Adrenal gland (tissue), 12 donors: ENCODE measurements around the gene RCL1. TPM values are rescaled to one million over a fixed set of nuclear protein-coding genes. Genes with fewer than 3 reads are reported as not detected.

ENCODE experiments used
- DNase-seq, 7 donors: peaks; one replicate each; pipeline ENCODE4 v3.0.0-alpha.2; 2019 to 2020
- H3K27ac ChIP-seq, 5 donors: fragments of 200-600 bp; sonication (generic) in 4 of 5; 1 replicate in 3 of 5; 2 replicates in 2 of 5; pipeline versions ENCODE4 v1.5.1 to v1.8.0; 2016 to 2020; ENCODE audit warnings: mild to moderate bottlenecking in 1 of 5
- H3K27me3 ChIP-seq: fragments of 200-600 bp; 2 replicates; pipeline ENCODE4 v1.8.0; 2021
- H3K36me3 ChIP-seq, 2 donors: fragments of 200-600 bp; replicated peaks in 1 of 2; 1 replicate in 1 of 2; 2 replicates in 1 of 2; pipeline versions ENCODE4 v1.5.1 to v1.8.0; 2018 to 2022
- H3K4me1 ChIP-seq, 2 donors: fragments of 200-600 bp; replicated peaks in 1 of 2; 1 replicate in 1 of 2; 2 replicates in 1 of 2; pipeline versions ENCODE4 v1.5.1 to v1.8.0; 2018 to 2021
- H3K4me3 ChIP-seq, 4 donors: fragments of 200-600 bp; sonication (generic) in 3 of 4; one replicate each; pipeline ENCODE4 v1.5.1; 2016 to 2018
- H3K9me3 ChIP-seq, 3 donors: fragments of 200-600 bp; sonication (generic) in 1 of 3; replicated peaks in 1 of 3; 1 replicate in 2 of 3; 2 replicates in 1 of 3; pipeline versions ENCODE4 v1.5.1 to v1.8.0; 2016 to 2021
- POLR2A ChIP-seq, 2 donors: fragments of 450-650 bp; IDR thresholded peaks; one replicate each; pipeline ENCODE4 v1.6.1; 2017; ENCODE audit warnings: antibody characterized with exemption in 2 of 2, mild to moderate bottlenecking in 2 of 2, moderate library complexity in 1 of 2
- WGBS, 4 donors: extraction: QIAGEN DNeasy Blood & Tissue Kit in 2 of 4; methylation state at CpG; one replicate each; pipeline versions ENCODE4 v1.1.5 to v1.1.7; 2013 to 2017; 5-methylcytosine and 5-hydroxymethylcytosine counted together
- intact Hi-C, 2 donors: fragments of 100-400 bp; cut with DNase I; formaldehyde crosslinking; loops; one replicate each; pipeline versions ENCODE4 v1.14.1 to v1.15.0; 2022 to 2023
- polyA plus RNA-seq, 3 donors: library from polyadenylated mRNA; stranded (reverse); fragments of 200-250 nt in 2 of 3; fragments of 350-450 nt in 1 of 3; fragmentation: Illumina TruSeq in 1 of 3; extraction: RNeasy Lipid Tissue Mini Kit (QIAGEN cat#74804) in 1 of 3; gene quantifications; one replicate each; pipeline ENCODE4 v1.2.3, GENCODE V29; 2013 to 2014
- total RNA-seq, 9 donors: library from RNA; depleted of rRNA in 4 of 9; stranded (reverse); fragments of >200 nt in 4 of 9; fragments of 120-200 nt in 1 of 9; fragmentation: NEBNext Ultra II Directional in 1 of 9; extraction: Animal tissue kit (Norgen Biotek cat#: 25700) in 1 of 9; gene quantifications; one replicate each; pipeline versions ENCODE4 v1.1.0 to v1.2.4, GENCODE V29; 2013 to 2023
- TF ChIP-seq, protein P1 (sequence below), 6 experiments: fragments of 450-650 bp in 4 of 6; fragments of 200-600 bp in 2 of 6; sonication (generic) in 1 of 6; IDR thresholded peaks; 1 replicate in 5 of 6; 2 replicates in 1 of 6; pipeline versions ENCODE4 v1.5.1 to v1.8.0; 2016 to 2021; ENCODE audit warnings: antibody characterized with exemption in 6 of 6, mild to moderate bottlenecking in 2 of 6, moderate library complexity in 1 of 6
- donor health status: healthy with polysubstance abuse.
- donor health status: Bipolar disorder and iron deficiency.
- donor health status: DM: yes; HTN: yes; CAD: no.
- donor health status: DM: no; HTN: no; CAD: no.
- donor health status: DM: no; HTN: no; CAD: no.
- donor health status: DM: yes; HTN: yes; CAD: no.

RCL1 gene
- total and polyA plus RNA-seq, 12 donors = 15.4 to 33.4 (median 22.6) TPM

- WGBS, 4 donors = 65 to 76% (median 70%) methylated on average over 2 of the region's 2 CpGs
- Histone ChIP-seq H3K27ac (no peak overlapping the region), H3K4me1 (peaks cover 0 to 7% of the 10 kb centered on the region in 2 donors), H3K4me3 (no peak overlapping the region), H3K27me3 (no peaks in the 10 kb centered on the region), H3K36me3 (no peaks in the 10 kb centered on the region), H3K9me3 (no peaks in the 10 kb centered on the region)
- no peak for DNase-seq
- intact Hi-C loops = no loop called here
- TF ChIP-seq POLR2A (IDR thresholded peaks at IDR 0.05) = no peak
- TF ChIP-seq, protein P1, sequence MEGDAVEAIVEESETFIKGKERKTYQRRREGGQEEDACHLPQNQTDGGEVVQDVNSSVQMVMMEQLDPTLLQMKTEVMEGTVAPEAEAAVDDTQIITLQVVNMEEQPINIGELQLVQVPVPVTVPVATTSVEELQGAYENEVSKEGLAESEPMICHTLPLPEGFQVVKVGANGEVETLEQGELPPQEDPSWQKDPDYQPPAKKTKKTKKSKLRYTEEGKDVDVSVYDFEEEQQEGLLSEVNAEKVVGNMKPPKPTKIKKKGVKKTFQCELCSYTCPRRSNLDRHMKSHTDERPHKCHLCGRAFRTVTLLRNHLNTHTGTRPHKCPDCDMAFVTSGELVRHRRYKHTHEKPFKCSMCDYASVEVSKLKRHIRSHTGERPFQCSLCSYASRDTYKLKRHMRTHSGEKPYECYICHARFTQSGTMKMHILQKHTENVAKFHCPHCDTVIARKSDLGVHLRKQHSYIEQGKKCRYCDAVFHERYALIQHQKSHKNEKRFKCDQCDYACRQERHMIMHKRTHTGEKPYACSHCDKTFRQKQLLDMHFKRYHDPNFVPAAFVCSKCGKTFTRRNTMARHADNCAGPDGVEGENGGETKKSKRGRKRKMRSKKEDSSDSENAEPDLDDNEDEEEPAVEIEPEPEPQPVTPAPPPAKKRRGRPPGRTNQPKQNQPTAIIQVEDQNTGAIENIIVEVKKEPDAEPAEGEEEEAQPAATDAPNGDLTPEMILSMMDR (IDR thresholded peaks at IDR 0.05) = no peak
Observed at GRCh38 chr9:4812858-4813257, 20.1 kb downstream of the RCL1 start.

- H3K27me3 ChIP-seq = no peaks in the 10 kb centered on the region
- no peaks in the 10 kb centered on the region for H3K9me3 ChIP-seq
- no peaks in the 10 kb centered on the region for H3K4me1 ChIP-seq
- no peaks in the 10 kb centered on the region for H3K36me3 ChIP-seq
- TF ChIP-seq POLR2A (IDR thresholded peaks at IDR 0.05) = no peak
- no peak overlapping the region for H3K4me3 ChIP-seq
- DNase-seq = no peak
- intact Hi-C loops = no loop called here
- no peak overlapping the region for H3K27ac ChIP-seq
Observed at GRCh38 chr9:4814913-4815312, 22.2 kb downstream of the RCL1 start.

DNA sequence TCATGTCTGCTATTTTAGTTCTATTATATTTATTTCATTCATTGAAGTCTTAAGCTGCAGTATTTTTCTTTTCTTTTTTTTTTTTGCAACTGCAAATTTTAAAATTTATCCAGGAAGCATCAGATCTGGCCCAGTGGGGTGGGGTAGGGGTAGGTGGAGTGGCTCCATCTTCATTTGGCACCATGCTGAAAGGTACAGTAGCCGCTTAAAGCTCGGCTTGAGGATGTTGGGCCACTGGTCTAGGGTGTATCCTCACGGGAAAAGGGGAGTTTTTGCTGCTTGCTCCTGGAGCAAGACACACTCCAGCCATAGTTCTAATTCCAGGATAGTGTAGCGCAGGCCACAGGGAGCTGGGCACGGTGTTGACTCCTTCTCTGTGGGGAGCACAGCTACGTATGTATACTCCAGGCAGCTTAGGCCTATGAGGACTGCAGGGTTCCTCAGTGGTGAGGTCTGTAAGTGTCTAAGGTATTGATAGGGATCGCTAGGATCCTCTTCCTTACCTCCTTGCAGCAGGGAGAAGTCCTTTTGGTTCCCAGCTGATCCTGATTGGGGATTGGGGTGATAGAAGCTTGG lies 22.7 kb downstream of the RCL1 start:
- no peak overlapping the region for H3K27ac ChIP-seq
- no peaks in the 10 kb centered on the region for H3K9me3 ChIP-seq
- no peak for TF ChIP-seq POLR2A (IDR thresholded peaks at IDR 0.05)
- TF ChIP-seq, protein P1 (IDR thresholded peaks at IDR 0.05) = no peak
- no peaks in the 10 kb centered on the region for H3K4me1 ChIP-seq
- no peak overlapping the region for H3K4me3 ChIP-seq
- no peaks in the 10 kb centered on the region for H3K36me3 ChIP-seq
- H3K27me3 ChIP-seq = no peaks in the 10 kb centered on the region
- DNase-seq = no peak
- intact Hi-C loops = no loop called here
- 81 to 96% (median 84%) methylated on average over 6 to 7 of the region's 7 CpGs for WGBS, 4 donors

- H3K36me3 ChIP-seq = no peaks in the 10 kb centered on the region
- WGBS, 4 donors = 75 to 89% (median 83%) methylated on average over 6 of the region's 6 CpGs
- no peak for TF ChIP-seq POLR2A (IDR thresholded peaks at IDR 0.05)
- TF ChIP-seq, protein P1 (IDR thresholded peaks at IDR 0.05) = no peak
Observed at GRCh38 chr9:4820168-4820567, 27.4 kb downstream of the RCL1 start.

DNA sequence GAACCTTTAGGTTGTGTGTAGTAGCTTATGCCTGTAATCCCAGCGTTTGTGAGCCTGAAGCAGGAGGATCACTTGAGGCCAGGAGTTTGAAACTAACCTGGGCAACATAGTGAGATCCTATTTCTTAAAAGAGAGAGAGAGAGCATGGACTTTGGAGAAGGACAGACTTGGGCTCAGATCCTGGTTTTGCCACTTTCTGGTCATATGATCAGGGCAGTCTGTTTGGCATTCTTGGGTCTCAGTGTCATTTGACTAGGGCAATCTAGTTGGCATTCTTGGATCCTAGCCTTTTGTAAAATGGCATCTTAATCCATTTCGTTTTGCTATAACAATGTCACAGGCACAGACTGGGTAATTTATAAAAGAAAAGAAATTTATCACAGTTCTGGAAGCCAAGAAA lies 28.4 kb downstream of the RCL1 start:
- no peaks in the 10 kb centered on the region for H3K9me3 ChIP-seq
- no peak for DNase-seq
- 78 to 88% (median 82%) methylated on average over 2 of the region's 2 CpGs for WGBS, 4 donors
- H3K4me3 ChIP-seq = no peak overlapping the region
- H3K4me1 ChIP-seq = peaks cover 10 to 12% of the 10 kb centered on the region in 2 donors
- H3K27me3 ChIP-seq = no peaks in the 10 kb centered on the region
- H3K27ac ChIP-seq = no peak overlapping the region
- intact Hi-C loops = no loop called here
- no peaks in the 10 kb centered on the region for H3K36me3 ChIP-seq
- TF ChIP-seq, protein P1 (IDR thresholded peaks at IDR 0.05) = no peak
- TF ChIP-seq POLR2A (IDR thresholded peaks at IDR 0.05) = no peak

More at GRCh38 chr9:4820168-4820567, 27.4 kb downstream of the RCL1 start:
- Histone ChIP-seq H3K27me3 (no peaks in the 10 kb centered on the region), H3K9me3 (no peaks in the 10 kb centered on the region), H3K27ac (no peak overlapping the region), H3K4me3 (no peak overlapping the region), H3K4me1 (peaks cover 10 to 12% of the 10 kb centered on the region in 2 donors)
- DNase-seq = no peak
- intact Hi-C loops = no loop called here
